CD4-positive, alpha-beta memory T cell (primary cell): ENCODE measurements around the gene TRIM65. TPM values are rescaled to one million over a fixed set of nuclear protein-coding genes. Genes with fewer than 3 reads are reported as not detected.

Experiments
- CTCF ChIA-PET: fragments of 350-600 bp; sonication (Branson Sonifier 250); formaldehyde crosslinking; loops from one replicate; lab custom pipeline; 2021; ENCODE audit warnings: inconsistent platforms; ENCODE audit not compliant: partially characterized antibody; lab: Charles Lee
- POLR2A ChIA-PET: fragments of 350-600 bp; sonication (Branson Sonifier 250); formaldehyde crosslinking; loops from one replicate; lab custom pipeline; 2021; ENCODE audit not compliant: partially characterized antibody; lab: Charles Lee
- DNase-seq, 5 donors: peaks; one replicate each; pipeline versions ENCODE4 v3.0.0 to v3.0.0-alpha.2; 2020 to 2022; ENCODE audit warnings: mixed read lengths in 1 of 5
- H3K27ac ChIP-seq: one replicate; pipeline ENCODE4 v1.7.0; 2013; ENCODE audit warnings: low read depth, low read length
- H3K27me3 ChIP-seq: 2 replicates; pipeline ENCODE4 v1.7.0; 2013; ENCODE audit warnings: mild to moderate bottlenecking, low read length, moderate library complexity; ENCODE audit not compliant: insufficient read depth
- H3K36me3 ChIP-seq: 2 replicates; pipeline ENCODE4 v1.7.0; 2013; ENCODE audit warnings: mild to moderate bottlenecking, low read length, moderate library complexity; ENCODE audit not compliant: insufficient read depth
- H3K4me1 ChIP-seq: 2 replicates; pipeline ENCODE4 v1.7.0; 2013; ENCODE audit warnings: mild to moderate bottlenecking, low read length, moderate library complexity; ENCODE audit not compliant: insufficient read depth
- H3K4me3 ChIP-seq, 2 donors: one replicate each; pipeline ENCODE4 v1.7.0; 2013; ENCODE audit warnings: low read length in 2 of 2, mild to moderate bottlenecking in 1 of 2
- H3K9me3 ChIP-seq, 2 donors: one replicate each; pipeline ENCODE4 v1.7.0; 2013; ENCODE audit warnings: low read length in 2 of 2, control low read depth in 1 of 2; ENCODE audit not compliant: control insufficient read depth in 1 of 2
- H3K27ac Mint-ChIP-seq, 7 donors: one replicate each; pipeline ENCODE4 v1.8.0; 2020 to 2021; ENCODE audit warnings: mixed read lengths in 7 of 7, mild to moderate bottlenecking in 6 of 7, inconsistent platforms in 3 of 7, moderate library complexity in 3 of 7
- H3K27me3 Mint-ChIP-seq, 2 donors: one replicate each; pipeline ENCODE4 v1.8.0; 2020 to 2021; ENCODE audit warnings: mixed read lengths in 2 of 2
- H3K36me3 Mint-ChIP-seq, 2 donors: one replicate each; pipeline ENCODE4 v1.8.0; 2020 to 2021; ENCODE audit warnings: mixed read lengths in 2 of 2, inconsistent platforms in 1 of 2, mild to moderate bottlenecking in 1 of 2
- H3K4me1 Mint-ChIP-seq, 4 donors: one replicate each; pipeline ENCODE4 v1.8.0; 2020 to 2021; ENCODE audit warnings: mixed read lengths in 4 of 4, mild to moderate bottlenecking in 1 of 4
- H3K4me3 Mint-ChIP-seq, 8 donors: one replicate each; pipeline ENCODE4 v1.8.0; 2020 to 2021; ENCODE audit warnings: mixed read lengths in 8 of 8, mild to moderate bottlenecking in 7 of 8, moderate library complexity in 6 of 8, inconsistent platforms in 3 of 8
- H3K9me3 Mint-ChIP-seq, 8 donors: one replicate each; pipeline ENCODE4 v1.8.0; 2020 to 2021; ENCODE audit warnings: mixed read lengths in 8 of 8, mild to moderate bottlenecking in 5 of 8, inconsistent platforms in 3 of 8, moderate library complexity in 1 of 8
- intact Hi-C: fragments of 100-400 bp; cut with micrococcal nuclease; formaldehyde crosslinking; loops from one replicate; pipeline ENCODE4 v1.15.1; 2023
- polyA plus RNA-seq, 2 donors: library from polyadenylated mRNA; unstranded; fragments of 300-500 nt; fragmentation: Illumina TruSeq; gene quantifications; one replicate each; pipeline ENCODE4 v1.2.3, GENCODE V29; 2021
- total RNA-seq, 2 experiments: library from RNA; stranded (reverse); gene quantifications; one replicate each; pipeline ENCODE4 v1.2.3, GENCODE V29; 2021

TRIM65 gene
- 10 to 100 TPM; 36.5 to 36.9 TPM for total RNA-seq
- polyA plus RNA-seq, result 10 to 100 TPM; 17.7 to 28.8 TPM

- peaks cover 28% of the 10 kb centered on the region for H3K4me1 ChIP-seq
- DNase-seq, result peak; percentile 70 to 79 (median 73)
- H3K27me3 ChIP-seq, result no peaks in the 10 kb centered on the region
- peak within 1 kb of the TSS; percentile 55 for H3K27ac ChIP-seq
- ChIA-PET CTCF (interaction anchor here (0.5 to 7.1 kb wide), 26 partner anchors 8 to 143 kb away, joined by 3 to 96 read pairs (median 6); partner anchors contain the start of genes GALK1, MRPL38, TRIM47 and UNC13D), POLR2A (interaction anchor here (0.5 to 18.1 kb wide), 31 partner anchors 8 to 230 kb away, joined by 3 to 337 read pairs (median 5); partner anchors contain the start of genes ACOX1, CDK3, FBF1 and GALK1)
- Mint-ChIP-seq H3K4me1 (peaks cover 22 to 28% (median 25%) of the 10 kb centered on the region in 4 donors), H3K4me3 (peak within 1 kb of the TSS; percentile 82 to 90 (median 86)), H3K27ac (peak within 1 kb of the TSS; percentile 84 to 97 (median 89)), H3K36me3 (peaks cover 4 to 31% of the 10 kb centered on the region in 2 donors), H3K27me3 (no peaks in the 10 kb centered on the region), H3K9me3 (no peaks in the 10 kb centered on the region)
- intact Hi-C loops, result loop anchor here (1.0 to 2.0 kb wide), 5 partner anchors 8 to 118 kb away; partner anchors contain the start of genes FBF1, MRPL38 and WBP2
- H3K9me3 ChIP-seq, result no peaks in the 10 kb centered on the region
- H3K36me3 ChIP-seq, result peaks cover 25% of the 10 kb centered on the region
- H3K4me3 ChIP-seq, result peak within 1 kb of the TSS; percentile 61 to 64
Measured at GRCh38 chr17:75896415-75897159, at the start of gene TRIM65. Gene TRIM65, minus strand, starts transcription at chr17:75896951. Its CDS starts 14 bp downstream, at chr17:75896937.

- Mint-ChIP-seq H3K36me3 (peaks cover 16 to 29% of the 10 kb centered on the region in 2 donors), H3K4me1 (peaks cover 5 to 14% (median 9%) of the 10 kb centered on the region in 4 donors), H3K4me3 (no peak overlapping the region), H3K9me3 (no peaks in the 10 kb centered on the region), H3K27me3 (no peaks in the 10 kb centered on the region), H3K27ac (peak overlapping the region in 1 of 7 donors; percentile 4)
- Histone ChIP-seq H3K27me3 (no peaks in the 10 kb centered on the region), H3K4me3 (no peak overlapping the region), H3K36me3 (peaks cover 13% of the 10 kb centered on the region), H3K4me1 (peaks cover 8% of the 10 kb centered on the region), H3K9me3 (no peaks in the 10 kb centered on the region), H3K27ac (no peak overlapping the region)
- DNase-seq, result no peak
- ChIA-PET POLR2A (no interaction called here), CTCF (interaction anchor here (1.5 kb wide), 1 partner anchor 60 kb away, joined by 4 read pairs; no protein-coding TSS in a partner anchor)
- intact Hi-C loops, result no loop called here
Measured at GRCh38 chr17:75945211-75945610, 48.5 kb upstream of the TRIM65 start.

- CTCF ChIA-PET, result no interaction called here
- Histone ChIP-seq H3K27me3 (no peaks in the 10 kb centered on the region), H3K27ac (no peak overlapping the region), H3K4me1 (peaks cover 10% of the 10 kb centered on the region), H3K36me3 (peaks cover 5% of the 10 kb centered on the region), H3K9me3 (no peaks in the 10 kb centered on the region), H3K4me3 (no peak overlapping the region)
- intact Hi-C loops, result no loop called here
- no peaks in the 10 kb centered on the region for H3K9me3 Mint-ChIP-seq
- peaks cover 7 to 20% of the 10 kb centered on the region in 2 donors for H3K36me3 Mint-ChIP-seq
- no peaks in the 10 kb centered on the region for H3K27me3 Mint-ChIP-seq
- H3K4me3 Mint-ChIP-seq, result no peak overlapping the region
- H3K27ac Mint-ChIP-seq, result no peak overlapping the region
- POLR2A ChIA-PET, result no interaction called here
- no peak for DNase-seq
- H3K4me1 Mint-ChIP-seq, result peaks cover 7 to 14% (median 10%) of the 10 kb centered on the region in 4 donors
Measured at GRCh38 chr17:75943491-75943890, 46.7 kb upstream of the TRIM65 start.

- POLR2A ChIA-PET, result no interaction called here
- intact Hi-C loops, result no loop called here
- H3K4me3 Mint-ChIP-seq, result peak overlapping the region in 2 of 8 donors; percentile 19 to 73
Measured at GRCh38 chr17:75942473-75942872, 45.7 kb upstream of the TRIM65 start.

GRCh38 chr17:75941442-75941819 lies 44.7 kb upstream of the TRIM65 start:
- peak overlapping the region; percentile 47 to 93 (median 79) for H3K27ac Mint-ChIP-seq
- peaks cover under 1 to 9% of the 10 kb centered on the region in 2 donors for H3K36me3 Mint-ChIP-seq
- H3K9me3 Mint-ChIP-seq, result no peaks in the 10 kb centered on the region

More at GRCh38 chr17:75942473-75942872, 45.7 kb upstream of the TRIM65 start:
- Mint-ChIP-seq H3K27me3 (no peaks in the 10 kb centered on the region), H3K4me1 (peaks cover 7 to 14% (median 10%) of the 10 kb centered on the region in 4 donors), H3K9me3 (no peaks in the 10 kb centered on the region), H3K27ac (peak overlapping the region in 1 of 7 donors; percentile 24), H3K36me3 (peaks cover 3 to 15% of the 10 kb centered on the region in 2 donors)
- CTCF ChIA-PET, result interaction anchor here (0.7 kb wide), 1 partner anchor 443 kb away, joined by 3 read pairs; no protein-coding TSS in a partner anchor
- Histone ChIP-seq H3K36me3 (peaks cover 5% of the 10 kb centered on the region), H3K27me3 (no peaks in the 10 kb centered on the region), H3K9me3 (no peaks in the 10 kb centered on the region), H3K4me3 (no peak overlapping the region), H3K4me1 (peaks cover 10% of the 10 kb centered on the region), H3K27ac (no peak overlapping the region)
- no peak for DNase-seq

GRCh38 chr17:75940727-75941441 lies 44.1 kb upstream of the TRIM65 start, which contains the start of gene FBF1:
Gene FBF1, minus strand, starts transcription at chr17:75941042. Its CDS starts 2,893 bp downstream, at chr17:75938149.
- H3K27me3 ChIP-seq, result no peaks in the 10 kb centered on the region
- ChIA-PET CTCF (interaction anchor here (0.6 to 1.5 kb wide), 7 partner anchors 11 to 187 kb away, joined by 3 to 6 read pairs (median 3); no protein-coding TSS in a partner anchor), POLR2A (interaction anchor here (0.6 to 1.7 kb wide), 13 partner anchors 16 to 413 kb away, joined by 3 to 10 read pairs (median 3); partner anchors contain the start of genes ACOX1, EXOC7, MRPL38 and PRPSAP1)
- intact Hi-C loops, result loop anchor here (1.0 to 2.0 kb wide), 3 partner anchors 36 to 44 kb away; partner anchors contain the start of genes ACOX1, TEN1 and TRIM65
- H3K9me3 ChIP-seq, result no peaks in the 10 kb centered on the region
- peaks cover 7 to 14% (median 10%) of the 10 kb centered on the region in 4 donors for H3K4me1 Mint-ChIP-seq
- peak within 1 kb of the TSS; percentile 84 to 93 (median 90) for H3K4me3 Mint-ChIP-seq
- H3K27ac Mint-ChIP-seq, result peak within 1 kb of the TSS; percentile 48 to 96 (median 92)
- DNase-seq, result peak; percentile 82 to 89 (median 84)
- H3K27ac ChIP-seq, result peak within 1 kb of the TSS; percentile 86
- peaks cover 10% of the 10 kb centered on the region for H3K4me1 ChIP-seq
- H3K36me3 ChIP-seq, result peaks cover 1% of the 10 kb centered on the region
- H3K9me3 Mint-ChIP-seq, result no peaks in the 10 kb centered on the region
- H3K4me3 ChIP-seq, result peak within 1 kb of the TSS; percentile 63 to 74
- peaks cover 0 to 4% of the 10 kb centered on the region in 2 donors for H3K36me3 Mint-ChIP-seq
- no peaks in the 10 kb centered on the region for H3K27me3 Mint-ChIP-seq

More at GRCh38 chr17:75941442-75941819, 44.7 kb upstream of the TRIM65 start:
- Histone ChIP-seq H3K9me3 (no peaks in the 10 kb centered on the region), H3K27me3 (no peaks in the 10 kb centered on the region), H3K4me3 (peak overlapping the region in 1 of 2 donors; percentile 63), H3K27ac (peak overlapping the region; percentile 86), H3K4me1 (peaks cover 10% of the 10 kb centered on the region), H3K36me3 (peaks cover 5% of the 10 kb centered on the region)
- H3K4me1 Mint-ChIP-seq, result peaks cover 7 to 14% (median 10%) of the 10 kb centered on the region in 4 donors
- ChIA-PET POLR2A (interaction anchor here (0.6 to 1.7 kb wide), 13 partner anchors 16 to 412 kb away, joined by 3 to 10 read pairs (median 3); partner anchors contain the start of genes ACOX1, EXOC7, MRPL38 and PRPSAP1), CTCF (interaction anchor here (0.6 to 1.5 kb wide), 7 partner anchors 10 to 188 kb away, joined by 3 to 6 read pairs (median 3); no protein-coding TSS in a partner anchor)
- DNase-seq, result no peak
- no peaks in the 10 kb centered on the region for H3K27me3 Mint-ChIP-seq
- H3K4me3 Mint-ChIP-seq, result peak overlapping the region; percentile 84 to 93 (median 86)
- intact Hi-C loops, result loop anchor here (1.0 to 2.0 kb wide), 3 partner anchors 36 to 45 kb away; partner anchors contain the start of genes ACOX1, TEN1 and TRIM65
